GM19043 (cell line): ENCODE measurements around the gene PMPCB.

Experiments used
- ATAC-seq: cut with Tn5 transposase; IDR thresholded peaks from one replicate; pipeline ENCODE4 v1.9.1; 2021; ENCODE audit warnings: low read depth; ENCODE audit not compliant: unreplicated experiment

Gene PMPCB

DNA sequence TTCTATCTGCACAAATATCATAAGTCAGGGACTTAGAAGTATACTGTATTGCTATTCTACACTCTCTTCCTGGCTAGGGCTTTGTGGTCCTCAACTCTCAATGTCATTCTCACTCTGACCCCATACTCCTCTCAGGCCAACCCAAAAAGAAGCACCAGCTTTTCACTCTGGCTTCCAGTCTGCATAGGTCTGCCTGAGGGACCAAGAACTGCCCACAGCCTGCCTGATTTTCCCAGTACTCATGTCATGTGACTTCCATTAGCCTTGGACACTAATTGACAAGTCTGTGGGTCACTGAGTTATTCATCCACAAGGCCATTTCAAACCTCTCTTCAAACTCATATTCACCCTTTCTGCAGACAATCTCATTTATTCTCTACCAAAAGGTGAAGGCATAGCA lies 19.8 kb downstream of the PMPCB start:
- ATAC-seq, result no peak

DNA sequence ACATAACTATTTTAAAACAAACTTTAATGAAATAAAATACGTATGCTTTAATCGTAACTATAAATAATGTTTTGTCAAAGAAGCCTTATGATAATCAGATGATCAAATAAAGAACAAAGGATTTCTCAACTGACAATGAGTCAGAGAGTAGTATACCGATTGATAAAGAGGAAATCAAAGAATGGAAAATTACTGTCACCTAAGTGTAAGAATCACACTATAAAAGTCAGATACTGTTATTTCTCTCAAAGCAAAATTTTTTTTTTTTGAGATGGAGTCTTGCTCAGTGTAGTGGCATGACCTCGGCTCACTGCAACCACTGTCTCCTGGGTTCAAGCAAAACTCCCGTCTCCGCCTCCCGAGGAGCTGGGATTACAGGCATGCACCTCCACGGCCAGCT lies 28.5 kb downstream of the PMPCB start:
- no peak for ATAC-seq

DNA sequence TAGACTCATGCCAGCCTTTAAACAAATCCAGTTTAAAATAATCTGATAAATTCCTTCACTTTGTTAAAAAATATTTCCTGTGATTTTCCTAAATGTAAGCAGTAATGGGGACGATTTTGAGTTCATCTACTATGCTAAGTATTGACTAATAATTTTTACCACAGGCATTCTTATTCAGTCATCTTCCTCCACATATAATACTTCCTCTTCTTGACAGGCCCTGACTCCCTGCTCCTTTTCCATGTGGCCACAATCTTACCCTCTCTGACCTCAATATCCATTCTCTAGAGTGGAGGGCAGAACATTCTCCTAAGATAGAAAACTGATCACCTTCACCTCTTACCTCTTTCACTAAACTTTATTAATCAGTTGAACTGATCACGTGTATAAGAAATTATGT lies 39.5 kb downstream of the PMPCB start:
- no peak for ATAC-seq

DNA sequence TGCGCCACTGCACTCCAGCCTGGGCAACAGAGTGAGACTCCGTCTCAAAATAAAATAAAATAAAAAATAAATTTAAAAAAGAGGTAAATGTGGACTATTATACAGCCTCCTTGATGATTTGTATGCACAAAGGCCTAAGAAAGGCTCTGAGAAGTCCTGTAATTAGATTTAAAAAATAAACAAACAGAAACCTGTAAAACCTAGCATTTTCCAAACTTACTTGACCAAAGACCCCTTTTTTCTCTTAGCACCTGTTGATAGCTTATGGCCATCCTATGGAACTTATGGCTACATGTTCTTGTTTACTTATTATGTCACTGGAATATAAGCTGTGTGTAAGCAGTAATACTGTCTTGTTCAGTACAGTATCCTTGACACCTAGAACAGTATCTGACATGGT lies 41.6 kb downstream of the PMPCB start:
- ATAC-seq, result no peak

DNA sequence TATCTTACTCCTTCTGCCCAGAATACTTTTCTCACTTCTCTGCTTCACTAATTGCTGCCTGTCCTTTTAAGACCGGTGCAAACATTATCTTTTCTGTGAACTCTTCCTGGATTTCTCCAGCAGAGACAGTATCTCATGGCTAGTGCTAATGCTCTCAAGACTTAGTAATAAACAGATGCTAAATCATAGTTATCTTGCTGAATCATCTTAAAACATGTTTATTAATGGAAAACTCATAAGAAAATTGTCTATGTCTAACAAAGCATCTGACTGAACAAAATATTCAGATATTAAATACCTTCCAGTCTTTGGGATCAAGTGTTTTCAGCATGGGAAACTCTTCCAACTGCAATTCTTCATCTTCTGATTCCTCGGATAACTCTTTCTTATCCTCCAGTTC lies 44.2 kb downstream of the PMPCB start:
- ATAC-seq, result no peak

DNA sequence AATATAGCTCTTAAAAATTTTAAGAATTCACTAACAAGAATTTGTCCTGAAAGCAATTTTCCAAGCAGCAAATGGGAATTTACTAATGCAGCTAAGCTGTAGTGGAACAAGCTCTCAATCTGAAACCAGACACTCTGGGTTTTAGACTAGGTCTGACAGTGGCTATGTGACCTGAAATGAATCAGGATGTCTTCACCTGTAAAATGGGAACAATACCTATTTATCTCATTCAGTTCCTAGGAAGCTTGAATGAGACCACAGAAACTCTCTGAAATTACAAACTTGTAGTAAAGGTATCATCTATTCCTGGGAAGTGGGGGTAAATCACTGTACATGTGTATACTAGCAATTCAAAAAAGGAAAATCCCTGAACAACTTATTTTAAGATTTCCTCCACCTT lies 46.1 kb downstream of the PMPCB start:
- no peak for ATAC-seq

DNA sequence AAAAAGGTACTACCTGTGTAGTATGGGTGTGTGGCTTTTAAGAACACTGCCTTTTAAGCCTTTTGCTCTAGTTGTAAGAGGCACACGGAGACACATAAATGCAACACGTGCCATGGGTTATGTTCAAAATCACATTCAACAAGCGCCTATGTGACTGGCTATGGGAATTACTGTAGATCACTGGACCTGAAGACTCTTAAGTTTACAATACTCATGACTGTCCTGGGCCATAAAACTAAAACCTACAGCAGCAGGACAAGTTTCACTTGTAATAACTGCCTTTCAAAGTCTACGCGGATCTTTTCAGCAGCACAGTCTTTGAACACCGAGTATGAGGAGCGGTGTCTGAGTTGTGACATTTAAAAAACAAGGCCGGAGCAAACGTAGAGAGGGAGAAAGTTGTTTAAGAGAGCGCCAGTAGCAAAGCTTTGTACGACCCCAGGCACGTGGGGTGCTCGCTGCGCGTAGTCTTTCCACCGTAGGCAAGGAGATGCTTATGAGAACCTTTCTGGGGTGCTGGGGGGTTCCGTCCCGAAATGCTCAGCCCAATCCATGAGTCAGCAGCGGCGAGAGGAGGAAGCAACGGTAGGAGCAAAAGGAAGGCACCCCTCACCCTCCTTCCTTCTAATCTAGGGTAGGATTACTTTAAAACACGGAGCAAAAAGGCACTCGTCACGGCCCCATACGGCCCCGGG lies 46.7 kb downstream of the PMPCB start:
- peak; percentile 7 for ATAC-seq

DNA sequence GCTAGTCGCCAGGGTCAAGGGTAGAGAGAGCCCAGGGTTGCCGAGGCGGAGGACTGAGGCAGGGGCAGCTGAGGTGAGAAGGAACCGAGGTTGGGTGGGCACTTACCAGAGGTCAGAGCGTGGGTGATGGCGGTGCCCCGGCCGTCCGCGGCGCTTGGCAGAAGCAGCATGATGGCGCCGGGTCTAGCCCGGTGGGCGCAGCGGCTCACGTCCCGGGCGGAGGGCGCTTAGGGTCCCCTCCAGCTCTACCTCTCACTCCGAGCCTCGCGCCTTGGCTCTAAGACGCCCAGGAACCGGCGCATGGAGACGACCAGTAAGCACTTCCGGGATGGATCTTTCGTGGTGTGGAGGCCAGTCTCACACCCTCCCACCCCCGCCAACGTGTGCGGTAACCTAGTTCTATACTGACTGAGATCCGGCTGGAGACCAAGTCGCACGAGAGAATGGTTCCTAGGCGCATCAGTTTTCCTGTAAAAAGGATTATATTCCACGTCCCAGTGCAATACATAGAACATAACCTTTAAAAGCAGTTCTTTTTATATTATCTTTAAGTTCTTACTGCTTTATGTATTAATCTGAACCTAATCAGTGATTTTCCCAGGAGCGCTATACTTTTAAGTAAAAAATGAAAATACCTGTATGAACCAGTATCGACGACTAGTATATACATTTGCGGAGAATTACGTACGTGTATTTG lies 47.4 kb downstream of the PMPCB start, which contains the start of gene DNAJC2:
Gene DNAJC2 (minus strand): TSS at position 315 of the 697 bp plus-strand sequence. CDS start 145 bp downstream, at position 170.
- ATAC-seq, result peak; percentile 71

DNA sequence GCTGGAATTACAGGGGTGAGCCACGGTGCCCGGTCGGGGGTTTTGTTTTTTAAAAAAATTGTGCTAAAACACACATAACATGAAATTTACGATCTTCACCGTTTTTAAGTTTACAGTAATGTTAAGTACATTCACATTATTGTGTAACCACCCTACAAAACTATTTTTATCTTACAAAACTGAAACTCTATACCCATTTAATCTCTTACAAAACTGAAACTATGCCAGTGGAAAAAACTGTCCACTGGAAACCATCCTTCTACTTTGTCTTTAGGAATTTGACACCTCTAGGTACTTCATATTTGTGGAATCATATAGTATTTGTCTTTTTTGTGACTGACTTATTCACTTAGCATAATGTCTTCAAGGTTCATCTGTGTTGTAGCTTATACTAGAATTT lies 49.2 kb downstream of the PMPCB start:
- no peak for ATAC-seq

DNA sequence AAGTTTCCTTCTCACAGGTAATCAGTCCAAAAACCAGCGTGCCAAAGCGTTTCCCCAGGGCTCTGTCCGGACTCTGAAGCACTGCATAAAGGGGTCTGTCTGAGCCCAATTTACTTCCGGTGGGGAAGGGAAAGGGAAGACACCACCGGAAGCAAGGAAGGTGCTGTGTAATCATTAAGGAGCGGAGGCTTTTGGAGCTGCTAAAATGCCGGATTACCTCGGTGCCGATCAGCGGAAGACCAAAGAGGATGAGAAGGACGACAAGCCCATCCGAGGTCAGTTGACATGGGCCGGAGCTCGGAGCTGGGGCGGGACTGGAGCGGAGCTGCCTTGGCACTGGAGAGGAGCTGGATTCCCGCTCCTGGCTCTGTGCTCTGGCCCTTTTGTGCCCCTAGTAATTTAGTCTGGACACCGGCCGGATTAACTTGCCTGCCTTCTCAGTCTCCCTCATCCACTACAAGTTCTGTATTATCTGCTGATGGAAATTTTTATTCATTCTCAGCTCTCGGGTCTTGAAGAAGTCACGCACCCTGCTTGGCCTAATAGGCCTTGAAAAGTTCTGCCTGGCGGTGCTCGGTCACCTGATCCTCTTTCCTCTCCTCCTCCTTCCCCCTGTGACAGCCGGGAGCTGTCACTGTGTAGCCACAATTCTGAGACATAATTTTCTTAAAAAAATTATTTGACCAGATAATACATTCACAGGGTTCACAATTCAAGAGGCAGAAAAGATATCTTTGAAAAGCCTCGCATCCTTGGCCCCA lies 50.5 kb downstream of the PMPCB start, which contains the start of gene PSMC2:
Gene PSMC2 (plus strand): TSS at position 137 of the 761 bp plus-strand sequence. CDS start 69 bp downstream, at position 206.
- peak; percentile 70 for ATAC-seq

DNA sequence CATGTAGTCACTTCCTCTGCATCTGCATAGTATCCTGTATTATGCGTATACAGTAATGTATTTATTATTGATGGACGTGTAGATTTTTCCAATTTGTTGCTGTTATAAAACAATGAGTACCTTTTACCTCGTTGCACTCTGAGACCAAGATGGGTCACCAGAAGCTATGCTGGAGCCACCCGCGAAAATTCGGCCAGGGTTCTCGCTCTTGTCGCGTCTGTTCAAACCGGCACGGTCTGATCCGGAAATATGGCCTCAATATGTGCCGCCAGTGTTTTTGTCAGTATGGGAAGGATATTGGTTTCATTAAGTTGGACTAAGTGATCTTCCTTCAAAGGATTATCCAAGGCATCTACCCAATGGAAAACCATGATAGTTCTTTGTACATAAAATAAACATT lies 51.2 kb downstream of the PMPCB start:
- ATAC-seq, result no peak

DNA sequence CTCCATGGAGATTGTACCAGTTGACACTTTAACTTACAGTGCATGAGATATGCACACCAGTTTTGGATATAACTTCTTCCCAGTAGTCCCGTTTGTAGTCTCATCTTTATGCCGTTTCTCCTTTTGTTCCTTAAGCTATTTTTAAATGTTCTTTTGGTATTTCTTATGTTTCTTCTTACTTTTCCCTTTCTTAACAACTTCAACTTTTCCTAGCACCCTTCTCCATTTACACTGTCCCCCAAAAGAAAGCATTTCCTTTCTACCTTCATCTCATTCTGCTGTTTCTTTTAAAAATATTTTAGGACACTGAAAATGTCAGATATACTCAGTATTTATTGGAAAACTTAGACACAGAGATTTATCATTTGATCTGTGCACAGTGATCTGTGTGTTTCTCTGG lies 51.7 kb downstream of the PMPCB start:
- no peak for ATAC-seq

DNA sequence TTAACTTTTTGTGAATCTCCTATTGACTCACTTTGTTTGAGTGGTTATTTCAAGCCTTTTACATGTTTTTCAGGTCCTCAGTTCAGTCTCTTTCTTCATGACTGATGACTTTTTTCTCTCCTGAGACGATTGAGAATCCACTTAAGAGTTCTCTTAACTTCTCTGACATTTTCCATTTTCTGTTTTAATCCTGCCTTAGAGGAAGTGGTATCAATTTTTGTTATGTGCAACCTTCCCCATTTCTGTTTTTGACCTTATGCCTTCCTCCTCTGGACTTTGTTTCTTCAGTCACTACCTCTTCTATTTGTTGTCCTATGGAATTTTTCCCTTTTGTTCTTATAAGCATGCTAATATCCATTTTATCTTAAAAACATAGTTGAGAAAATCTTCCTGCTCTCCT lies 52.6 kb downstream of the PMPCB start:
- ATAC-seq, result no peak
